GM12874 (cell line): ENCODE results near the gene GAB2.

Experiments used
- TF ChIP-seq, protein P1 (sequence below): IDR thresholded peaks from 2 replicates; pipeline ENCODE4 v1.5.1; 2011; ENCODE audit warnings: low read depth, mild to moderate bottlenecking, control low read depth, low read length, moderate library complexity; ENCODE audit not compliant: insufficient read depth

Gene GAB2

DNA sequence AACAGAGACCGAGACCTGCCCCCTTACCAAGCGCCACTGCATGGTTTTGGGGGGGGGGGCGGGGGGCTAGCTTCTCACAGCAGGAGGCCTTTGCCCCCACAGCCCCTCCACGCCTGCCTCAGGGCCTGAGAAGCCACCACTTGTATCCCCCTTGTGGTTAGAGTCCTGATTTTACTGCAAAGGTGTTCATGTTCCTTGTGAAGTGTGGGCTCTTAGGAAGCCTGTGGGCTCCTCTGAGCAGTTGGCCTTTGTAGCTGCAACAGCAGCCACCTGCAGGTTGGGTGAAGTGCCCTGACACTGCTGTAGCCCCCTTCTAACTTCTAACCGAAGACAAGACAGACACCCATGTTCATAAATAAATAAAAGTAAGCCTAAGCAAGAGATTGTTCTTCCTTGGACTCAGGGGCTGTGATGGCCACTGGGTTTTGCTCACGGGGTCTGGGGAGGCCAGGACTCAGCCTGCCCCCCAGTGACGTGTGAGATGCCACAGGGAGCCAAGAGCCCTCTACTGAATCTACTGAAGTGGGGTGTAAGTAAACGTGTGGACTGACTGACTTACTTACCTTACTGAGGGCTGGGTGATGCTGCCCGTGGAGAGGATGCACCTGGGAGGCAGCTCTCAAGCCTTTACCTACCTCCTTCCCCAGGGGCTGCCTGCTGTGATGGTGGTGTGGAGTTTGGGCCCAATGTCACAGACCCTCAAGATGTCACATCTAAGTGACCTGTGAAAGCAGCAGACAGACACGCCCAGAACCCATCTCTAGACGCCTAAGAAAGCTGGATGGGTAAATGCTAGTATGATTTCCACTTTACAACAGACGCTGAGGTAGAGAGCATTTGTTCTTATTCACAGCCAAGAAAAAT lies 203.1 kb downstream of the GAB2 start:
- TF ChIP-seq, protein P1, sequence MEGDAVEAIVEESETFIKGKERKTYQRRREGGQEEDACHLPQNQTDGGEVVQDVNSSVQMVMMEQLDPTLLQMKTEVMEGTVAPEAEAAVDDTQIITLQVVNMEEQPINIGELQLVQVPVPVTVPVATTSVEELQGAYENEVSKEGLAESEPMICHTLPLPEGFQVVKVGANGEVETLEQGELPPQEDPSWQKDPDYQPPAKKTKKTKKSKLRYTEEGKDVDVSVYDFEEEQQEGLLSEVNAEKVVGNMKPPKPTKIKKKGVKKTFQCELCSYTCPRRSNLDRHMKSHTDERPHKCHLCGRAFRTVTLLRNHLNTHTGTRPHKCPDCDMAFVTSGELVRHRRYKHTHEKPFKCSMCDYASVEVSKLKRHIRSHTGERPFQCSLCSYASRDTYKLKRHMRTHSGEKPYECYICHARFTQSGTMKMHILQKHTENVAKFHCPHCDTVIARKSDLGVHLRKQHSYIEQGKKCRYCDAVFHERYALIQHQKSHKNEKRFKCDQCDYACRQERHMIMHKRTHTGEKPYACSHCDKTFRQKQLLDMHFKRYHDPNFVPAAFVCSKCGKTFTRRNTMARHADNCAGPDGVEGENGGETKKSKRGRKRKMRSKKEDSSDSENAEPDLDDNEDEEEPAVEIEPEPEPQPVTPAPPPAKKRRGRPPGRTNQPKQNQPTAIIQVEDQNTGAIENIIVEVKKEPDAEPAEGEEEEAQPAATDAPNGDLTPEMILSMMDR: no peak

DNA sequence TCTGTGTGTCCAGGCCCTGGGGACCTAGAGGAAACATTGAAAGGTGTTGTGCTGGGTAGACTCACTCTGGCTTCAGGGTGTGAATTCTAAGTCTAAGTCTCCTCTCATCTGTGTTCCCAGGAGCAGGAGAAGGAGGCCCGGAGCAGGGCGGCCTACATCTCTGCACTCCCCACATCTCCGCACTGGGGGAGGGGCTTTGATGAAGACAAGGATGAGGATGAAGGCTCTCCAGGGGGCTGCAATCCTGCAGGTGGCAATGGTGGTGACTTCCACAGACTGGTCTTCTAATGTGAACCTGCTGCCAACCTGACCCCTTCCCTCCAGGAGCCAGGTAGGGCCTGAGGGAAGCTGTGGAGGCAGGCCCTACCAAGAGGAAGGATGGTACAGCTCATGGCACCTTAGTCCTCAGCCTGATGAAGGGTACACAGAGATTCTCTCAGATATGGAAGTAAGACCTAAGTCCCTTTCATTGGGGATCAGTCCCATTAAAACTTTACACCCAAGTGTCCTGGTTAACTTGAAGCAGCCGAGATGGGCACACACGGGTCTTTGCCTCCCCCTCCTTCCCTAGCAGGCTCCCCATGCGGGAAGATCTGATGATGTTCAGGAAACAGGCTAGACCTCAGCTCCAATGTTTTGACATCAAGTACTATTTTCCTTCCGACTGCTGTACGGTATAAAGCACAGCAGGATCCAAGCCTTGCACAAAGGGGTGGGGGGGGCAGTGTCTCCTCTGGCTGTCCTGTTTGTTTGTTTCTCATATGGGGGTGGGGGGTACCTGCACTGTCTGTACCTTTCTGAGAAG lies 203.9 kb downstream of the GAB2 start:
- TF ChIP-seq, protein P1: no peak

DNA sequence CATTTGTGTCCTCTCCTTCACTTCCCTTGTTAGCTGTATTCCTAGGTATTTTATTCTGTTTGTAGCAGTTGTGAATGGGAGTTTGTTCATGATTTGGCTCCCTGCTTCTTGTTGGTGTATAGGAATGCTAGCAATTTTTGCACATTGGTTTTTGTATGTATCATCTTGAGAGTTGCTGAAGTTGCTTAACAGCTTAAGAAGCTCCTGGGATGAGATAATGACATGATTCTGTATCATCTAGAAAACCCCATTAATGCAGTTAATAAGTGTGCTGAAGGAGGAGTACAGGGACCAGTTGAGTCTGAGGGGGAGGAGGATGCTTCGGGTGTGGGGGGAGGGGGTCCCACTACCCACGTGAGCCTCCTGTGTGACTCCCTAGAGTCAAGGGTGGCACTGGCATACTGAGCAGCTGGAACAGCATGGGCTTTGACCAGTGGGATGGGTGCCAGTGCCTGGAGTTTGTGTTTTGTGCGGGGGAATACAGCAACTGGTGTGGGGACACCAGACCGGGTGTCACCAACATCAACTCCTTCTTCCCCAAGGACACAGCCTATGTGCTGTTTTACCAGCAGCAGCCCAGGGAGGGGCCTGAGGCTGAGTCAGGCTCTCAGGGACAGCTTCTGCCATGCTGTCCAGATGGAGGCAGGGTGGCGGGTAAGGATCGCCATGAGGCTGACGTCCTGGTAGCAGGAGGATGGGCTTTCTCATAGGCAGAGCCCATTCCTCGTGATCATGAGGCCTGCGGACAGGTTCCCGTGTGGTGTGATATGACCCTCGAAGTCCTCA lies 204.8 kb downstream of the GAB2 start:
- TF ChIP-seq, protein P1: no peak

DNA sequence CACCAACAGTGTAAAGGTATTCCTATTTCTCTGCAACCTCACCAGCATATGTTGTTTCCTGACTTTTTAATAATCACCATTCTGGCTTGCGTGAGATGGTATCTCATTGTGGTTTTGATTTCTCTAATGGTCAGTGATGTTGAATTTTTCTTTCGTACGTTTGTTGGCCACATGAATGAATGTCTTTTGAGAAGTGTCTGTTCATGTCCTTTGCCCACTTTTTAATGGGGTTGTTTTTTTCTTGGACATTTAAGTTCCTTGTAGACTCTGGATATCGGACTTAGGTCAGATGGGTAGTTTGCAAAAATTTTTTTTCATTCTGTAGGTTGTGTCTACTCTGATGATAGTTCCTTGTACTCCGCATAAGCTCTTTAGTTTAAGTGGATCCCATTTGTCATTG lies 206.1 kb downstream of the GAB2 start:
- TF ChIP-seq, protein P1: no peak

DNA sequence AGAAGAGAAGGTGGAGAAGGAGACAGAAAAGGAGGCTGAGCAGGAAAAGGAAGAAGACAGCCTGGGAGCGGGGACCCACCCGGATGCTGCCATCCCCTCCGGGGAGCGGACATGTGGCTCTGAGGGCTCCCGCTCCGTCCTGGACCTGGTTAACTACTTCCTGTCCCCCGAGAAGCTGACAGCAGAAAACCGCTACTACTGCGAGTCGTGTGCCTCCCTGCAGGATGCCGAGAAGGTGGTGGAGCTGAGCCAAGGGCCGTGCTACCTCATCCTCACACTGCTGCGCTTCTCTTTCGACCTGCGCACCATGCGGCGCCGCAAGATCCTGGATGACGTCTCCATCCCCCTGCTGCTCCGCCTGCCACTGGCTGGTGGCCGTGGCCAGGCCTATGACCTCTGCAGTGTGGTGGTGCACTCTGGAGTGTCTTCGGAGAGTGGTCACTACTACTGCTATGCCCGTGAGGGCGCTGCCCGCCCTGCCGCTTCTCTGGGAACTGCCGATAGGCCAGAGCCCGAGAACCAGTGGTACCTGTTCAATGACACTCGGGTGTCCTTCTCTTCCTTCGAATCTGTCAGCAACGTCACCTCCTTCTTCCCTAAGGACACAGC lies 207.5 kb downstream of the GAB2 start:
- TF ChIP-seq, protein P1: no peak

DNA sequence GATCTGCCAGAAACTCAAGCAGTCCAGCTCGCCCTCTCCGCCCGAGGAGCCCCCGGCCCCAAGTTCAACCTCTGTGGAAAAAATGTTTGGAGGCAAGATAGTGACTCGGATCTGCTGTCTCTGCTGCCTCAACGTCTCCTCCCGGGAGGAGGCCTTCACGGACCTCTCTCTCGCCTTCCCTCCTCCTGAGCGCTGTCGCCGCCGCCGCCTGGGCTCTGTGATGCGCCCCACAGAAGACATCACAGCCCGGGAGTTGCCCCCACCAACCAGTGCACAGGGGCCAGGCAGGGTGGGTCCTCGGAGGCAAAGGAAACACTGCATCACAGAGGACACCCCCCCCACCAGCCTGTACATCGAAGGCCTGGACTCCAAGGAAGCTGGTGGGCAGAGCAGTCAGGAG lies 208.1 kb downstream of the GAB2 start:
- TF ChIP-seq, protein P1: no peak
